ENCODE data around the gene PHLDA3.

DNA sequence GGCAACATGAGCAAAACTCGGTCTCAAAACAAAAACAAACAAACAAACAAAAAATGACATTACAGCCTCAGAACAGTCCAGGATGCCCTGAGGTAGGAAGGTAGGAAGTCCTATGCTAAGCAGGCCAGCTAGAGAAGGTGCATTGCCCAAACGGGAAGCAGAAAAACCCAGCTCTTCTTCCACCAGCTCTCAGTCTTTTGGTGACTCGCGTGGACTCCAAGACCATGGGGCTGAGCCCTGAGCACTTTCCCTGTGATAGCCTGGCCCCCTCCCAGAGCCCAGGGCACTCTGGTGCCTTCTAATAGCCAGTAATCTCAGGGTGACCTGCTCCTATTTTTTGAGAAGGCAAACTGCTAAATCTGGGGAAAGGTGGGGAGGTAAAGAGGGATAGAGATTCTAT lies 16.1 kb downstream of the PHLDA3 start:
- TF ChIP-seq CTCF (conservative IDR thresholded peaks at IDR 0.05 in 1 of 2, IDR thresholded peaks at IDR 0.05 in 1 of 2; ENCODE audit: extremely low read depth in 1 of 2, insufficient read depth in 1 of 2, low read depth in 1 of 2, low read length in 2 of 2) (no peak), EZH2 (IDR thresholded peaks at IDR 0.05; ENCODE audit: borderline replicate concordance, low read length) (no peak)

Data from mammary epithelial cell (primary cell).